ENCODE results near the gene MISP. TPM values are rescaled to one million over a fixed set of nuclear protein-coding genes. Genes with fewer than 3 reads are reported as not detected.

The MISP gene
- total and polyA plus RNA-seq, 9 of the 15 experiments (the other 6 are each of a cell fraction or from before 2014, with no cell fraction given), result 0.04 to 0.29 (median 0.05) TPM; not detected in 5

DNA sequence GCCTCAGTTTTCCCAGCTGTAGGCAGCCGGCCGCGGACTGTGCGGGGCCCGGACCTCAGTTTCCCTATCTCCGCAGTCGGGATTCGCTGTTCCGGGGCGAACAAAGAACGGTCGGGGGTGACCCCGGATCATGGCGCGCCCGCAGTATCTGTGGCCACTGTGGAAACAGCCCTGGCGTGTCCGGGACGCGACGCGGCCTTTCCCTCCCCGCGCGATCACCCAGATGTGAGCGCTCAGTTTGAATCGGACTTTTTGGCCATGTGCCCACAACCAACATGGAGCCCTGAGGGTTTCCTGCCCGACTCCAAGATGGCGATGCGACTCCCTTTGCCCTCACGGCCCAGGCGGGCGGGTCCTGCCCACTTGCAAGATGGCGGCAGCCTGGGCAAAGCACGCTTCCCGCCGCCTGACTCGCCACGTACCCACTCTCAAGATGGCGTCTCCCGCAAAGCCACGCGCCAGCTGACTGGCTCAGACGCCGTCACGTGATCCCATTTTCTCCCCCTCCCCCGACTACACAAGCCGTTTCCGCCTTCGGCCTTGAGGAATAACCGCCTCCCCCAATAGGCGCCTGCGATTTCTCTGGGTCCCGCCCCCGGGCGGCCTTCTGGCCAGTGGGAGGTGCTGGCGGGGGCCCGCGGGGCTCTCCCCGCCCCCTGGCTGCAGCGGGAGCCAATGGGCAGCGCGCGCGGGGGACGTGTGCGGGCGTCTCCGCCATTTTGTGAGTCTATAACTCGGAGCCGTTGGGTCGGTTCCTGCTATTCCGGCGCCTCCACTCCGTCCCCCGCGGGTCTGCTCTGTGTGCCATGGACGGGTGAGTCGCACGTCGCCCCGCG is 46.0 kb downstream of the MISP start, which contains the start of gene PTBP1 (continued):
- TF ChIP-seq, protein P1, sequence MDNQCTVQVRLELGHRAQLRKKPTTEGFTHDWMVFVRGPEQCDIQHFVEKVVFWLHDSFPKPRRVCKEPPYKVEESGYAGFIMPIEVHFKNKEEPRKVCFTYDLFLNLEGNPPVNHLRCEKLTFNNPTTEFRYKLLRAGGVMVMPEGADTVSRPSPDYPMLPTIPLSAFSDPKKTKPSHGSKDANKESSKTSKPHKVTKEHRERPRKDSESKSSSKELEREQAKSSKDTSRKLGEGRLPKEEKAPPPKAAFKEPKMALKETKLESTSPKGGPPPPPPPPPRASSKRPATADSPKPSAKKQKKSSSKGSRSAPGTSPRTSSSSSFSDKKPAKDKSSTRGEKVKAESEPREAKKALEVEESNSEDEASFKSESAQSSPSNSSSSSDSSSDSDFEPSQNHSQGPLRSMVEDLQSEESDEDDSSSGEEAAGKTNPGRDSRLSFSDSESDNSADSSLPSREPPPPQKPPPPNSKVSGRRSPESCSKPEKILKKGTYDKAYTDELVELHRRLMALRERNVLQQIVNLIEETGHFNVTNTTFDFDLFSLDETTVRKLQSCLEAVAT (IDR thresholded peaks at IDR 0.05), result peak in 1 of 2 experiments; percentile 83; a peak in 1 of 4 replicates
- TF ChIP-seq FOXP1 (CRISPR knock-in tag; IDR thresholded peaks at IDR 0.05) (0 out of 2 replicates have a peak, but pooled peaks have one; percentile 49), RAD51 (IDR thresholded peaks at IDR 0.05; ENCODE audit: borderline replicate concordance, low read depth) (peak; percentile 99), ZNF316 (IDR thresholded peaks at IDR 0.05) (no peak), ZNF140 (CRISPR knock-in tag; IDR thresholded peaks at IDR 0.05) (no peak), CTBP1 (IDR thresholded peaks at IDR 0.05; ENCODE audit: borderline replicate concordance) (peak; percentile 77; the same call in 1 of the 2 replicates), HDGF (IDR thresholded peaks at IDR 0.05) (no peak), SMARCA5 (IDR thresholded peaks at IDR 0.05) (no peak), ETV1 (tag; conservative IDR thresholded peaks at IDR 0.05; ENCODE audit: low read depth) (0 out of 2 replicates have a peak, but pooled peaks have one; percentile 17), TAF9B (IDR thresholded peaks at IDR 0.05; ENCODE audit: partially characterized antibody) (no peak), KLF10 (CRISPR knock-in tag; IDR thresholded peaks at IDR 0.05) (no peak), KLF6 (CRISPR knock-in tag; IDR thresholded peaks at IDR 0.05; ENCODE audit: borderline replicate concordance) (peak; percentile 95; the same call in 1 of the 2 replicates), SAP30 (IDR thresholded peaks at IDR 0.05; ENCODE audit: borderline replicate concordance, insufficient read depth, low read depth, low read length, poor library complexity, severe bottlenecking) (peak; percentile 94), CCAR2 (IDR thresholded peaks at IDR 0.05; ENCODE audit: low read depth, low read length) (no peak), ZBTB1 (CRISPR knock-in tag; IDR thresholded peaks at IDR 0.05; ENCODE audit: borderline replicate concordance, low read depth) (peak; percentile 69; the same call in 1 of the 2 replicates), HMGN3 (IDR thresholded peaks at IDR 0.05; ENCODE audit: borderline replicate concordance, extremely low read depth, insufficient read length, low read depth, low read length) (peak; percentile 74), BRD4 (IDR thresholded peaks at IDR 0.05) (no peak), BRD9 (IDR thresholded peaks at IDR 0.05; ENCODE audit: low read depth, partially characterized antibody) (no peak), PCBP2 (IDR thresholded peaks at IDR 0.05; ENCODE audit: low read depth, low read length, poor library complexity, severe bottlenecking) (no peak), NCOA1 (IDR thresholded peaks at IDR 0.05; ENCODE audit: low read depth) (0 out of 2 replicates have a peak, but pooled peaks have one; percentile 22), ZNF695 (CRISPR knock-in tag; IDR thresholded peaks at IDR 0.05) (no peak), ZNF57 (CRISPR knock-in tag; IDR thresholded peaks at IDR 0.05) (no peak)
- TF ChIP-seq, protein P2, sequence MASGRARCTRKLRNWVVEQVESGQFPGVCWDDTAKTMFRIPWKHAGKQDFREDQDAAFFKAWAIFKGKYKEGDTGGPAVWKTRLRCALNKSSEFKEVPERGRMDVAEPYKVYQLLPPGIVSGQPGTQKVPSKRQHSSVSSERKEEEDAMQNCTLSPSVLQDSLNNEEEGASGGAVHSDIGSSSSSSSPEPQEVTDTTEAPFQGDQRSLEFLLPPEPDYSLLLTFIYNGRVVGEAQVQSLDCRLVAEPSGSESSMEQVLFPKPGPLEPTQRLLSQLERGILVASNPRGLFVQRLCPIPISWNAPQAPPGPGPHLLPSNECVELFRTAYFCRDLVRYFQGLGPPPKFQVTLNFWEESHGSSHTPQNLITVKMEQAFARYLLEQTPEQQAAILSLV (tag; IDR thresholded peaks at IDR 0.05), result no peak
